GM12864 (cell line): ENCODE measurements around the gene BMPER.

Experiments used
- DNase-seq: peaks from one replicate; pipeline ENCODE4 v3.0.0-alpha.2; 2011; ENCODE audit warnings: low read depth
- H3K4me3 ChIP-seq: 2 replicates; pipeline ENCODE4 v1.5.1; 2011; ENCODE audit warnings: mild to moderate bottlenecking, low read depth, low read length, control low read depth
- TF ChIP-seq, protein P1 (sequence below): IDR thresholded peaks from 2 replicates; pipeline ENCODE4 v1.5.1; 2011; ENCODE audit warnings: low read depth, mild to moderate bottlenecking, moderate library complexity, low read length, control low read depth, inconsistent platforms; ENCODE audit errors: missing control alignments

Gene BMPER

DNA sequence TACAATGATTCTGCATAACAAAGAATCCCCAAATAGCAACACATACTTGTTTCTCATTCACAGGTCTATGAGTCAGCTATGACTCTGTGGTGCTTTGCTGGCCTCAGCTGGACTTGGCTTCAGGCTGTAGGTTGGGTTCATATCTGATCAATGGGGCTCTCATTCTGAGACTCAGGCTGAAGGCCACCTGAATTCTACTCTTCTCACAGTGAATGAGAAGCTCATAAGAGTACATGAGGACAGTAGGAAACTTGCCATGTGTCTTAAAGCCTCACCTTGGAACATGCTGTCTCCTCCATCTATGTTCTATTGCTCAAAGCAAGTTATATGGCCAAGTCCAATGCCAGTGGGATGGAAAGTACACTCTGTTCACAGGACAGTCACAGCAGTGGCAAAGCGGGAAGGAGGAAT is 292.9 kb downstream of the BMPER start:
- DNase-seq = no peak
- TF ChIP-seq, protein P1, sequence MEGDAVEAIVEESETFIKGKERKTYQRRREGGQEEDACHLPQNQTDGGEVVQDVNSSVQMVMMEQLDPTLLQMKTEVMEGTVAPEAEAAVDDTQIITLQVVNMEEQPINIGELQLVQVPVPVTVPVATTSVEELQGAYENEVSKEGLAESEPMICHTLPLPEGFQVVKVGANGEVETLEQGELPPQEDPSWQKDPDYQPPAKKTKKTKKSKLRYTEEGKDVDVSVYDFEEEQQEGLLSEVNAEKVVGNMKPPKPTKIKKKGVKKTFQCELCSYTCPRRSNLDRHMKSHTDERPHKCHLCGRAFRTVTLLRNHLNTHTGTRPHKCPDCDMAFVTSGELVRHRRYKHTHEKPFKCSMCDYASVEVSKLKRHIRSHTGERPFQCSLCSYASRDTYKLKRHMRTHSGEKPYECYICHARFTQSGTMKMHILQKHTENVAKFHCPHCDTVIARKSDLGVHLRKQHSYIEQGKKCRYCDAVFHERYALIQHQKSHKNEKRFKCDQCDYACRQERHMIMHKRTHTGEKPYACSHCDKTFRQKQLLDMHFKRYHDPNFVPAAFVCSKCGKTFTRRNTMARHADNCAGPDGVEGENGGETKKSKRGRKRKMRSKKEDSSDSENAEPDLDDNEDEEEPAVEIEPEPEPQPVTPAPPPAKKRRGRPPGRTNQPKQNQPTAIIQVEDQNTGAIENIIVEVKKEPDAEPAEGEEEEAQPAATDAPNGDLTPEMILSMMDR = no peak
- H3K4me3 ChIP-seq = no peak overlapping the region
